HepG2 (cell line): ENCODE measurements around the gene PRRT1B. TPM values are rescaled to one million over a fixed set of nuclear protein-coding genes. Genes with fewer than 3 reads are reported as not detected.

Experiments used
- ADNP ChIP-seq: sonication (generic); formaldehyde crosslinking; IDR thresholded peaks from 2 replicates; pipeline ENCODE4 v1.4.0; 2020; ENCODE audit warnings: missing genetic modification reagents
- NFATC3 ChIP-seq: sonication (generic); formaldehyde crosslinking; IDR thresholded peaks from 2 replicates; pipeline ENCODE4 v1.5.1; 2020; ENCODE audit warnings: mild to moderate bottlenecking, missing genetic modification reagents
- POGZ ChIP-seq: sonication (generic); formaldehyde crosslinking; IDR thresholded peaks from 2 replicates; pipeline ENCODE4 v1.4.0; 2020; ENCODE audit warnings: mild to moderate bottlenecking, missing genetic modification reagents
- RARG ChIP-seq: sonication (generic); formaldehyde crosslinking; IDR thresholded peaks from 2 replicates; pipeline ENCODE4 v1.4.0; 2020; ENCODE audit warnings: low read depth, mild to moderate bottlenecking, missing genetic modification reagents
- SIN3A ChIP-seq: IDR thresholded peaks from 2 replicates; pipeline ENCODE4 v1.6.1; 2011; ENCODE audit warnings: low read depth, mild to moderate bottlenecking, control low read depth, low read length, borderline replicate concordance
- SRSF1 ChIP-seq: fragments of 200-400 bp; formaldehyde crosslinking; optimal IDR thresholded peaks from 2 replicates; pipeline ENCODE3; 2017; ENCODE audit warnings: mild to moderate bottlenecking, low read depth, low read length, moderate library complexity
- WIZ ChIP-seq: sonication (generic); formaldehyde crosslinking; IDR thresholded peaks from 2 replicates; pipeline ENCODE4 v1.5.1; 2020; ENCODE audit warnings: mild to moderate bottlenecking, missing genetic modification reagents
- ZFX ChIP-seq: sonication (generic); formaldehyde crosslinking; IDR thresholded peaks from 2 replicates; pipeline ENCODE4 v1.4.0; 2020; ENCODE audit warnings: mild to moderate bottlenecking, low read depth, missing genetic modification reagents, moderate library complexity
- ZFY ChIP-seq: sonication (generic); formaldehyde crosslinking; IDR thresholded peaks from 2 replicates; pipeline ENCODE4 v1.4.0; 2020; ENCODE audit warnings: missing genetic modification reagents
- ZNF180 ChIP-seq: sonication (generic); formaldehyde crosslinking; IDR thresholded peaks from 2 replicates; pipeline ENCODE4 v1.4.0; 2020; ENCODE audit warnings: low read depth, missing genetic modification reagents, borderline replicate concordance
- ZNF282 ChIP-seq: fragments of 450-650 bp; IDR thresholded peaks from 2 replicates; pipeline ENCODE4 v1.6.1; 2018; ENCODE audit not compliant: partially characterized antibody
- ZNF292 ChIP-seq: sonication (generic); formaldehyde crosslinking; IDR thresholded peaks from 2 replicates; pipeline ENCODE4 v1.8.1; 2022; ENCODE audit warnings: mild to moderate bottlenecking, low read depth, missing genetic modification reagents, borderline replicate concordance
- ZNF33B ChIP-seq: sonication (generic); formaldehyde crosslinking; IDR thresholded peaks from 2 replicates; pipeline ENCODE4 v1.5.1; 2020; ENCODE audit warnings: mild to moderate bottlenecking, missing genetic modification reagents
- ZNF383 ChIP-seq: sonication (generic); formaldehyde crosslinking; IDR thresholded peaks from 2 replicates; pipeline ENCODE4 v1.4.0; 2020; ENCODE audit warnings: missing genetic modification reagents, mild to moderate bottlenecking, borderline replicate concordance
- polyA plus RNA-seq, 8 experiments: library from polyadenylated mRNA; depleted of rRNA in 3 of 8; stranded (reverse) in 7 of 8; unstranded in 1 of 8; fragments of >200 nt; fragmentation: Illumina TruSeq in 4 of 8; extraction: Trizol in 4 of 8; gene quantifications; 2 replicates each; pipeline versions ENCODE4 v1.2.1 to v1.2.3, GENCODE V29; 2011 to 2016; ENCODE audit warnings: low read depth in 4 of 8, missing spikeins in 1 of 8, mixed read lengths in 1 of 8; ENCODE audit not compliant: insufficient read depth in 1 of 8
- total RNA-seq, 5 experiments: library from RNA; depleted of rRNA; stranded (reverse); fragments of >200 nt; fragmentation: Illumina TruSeq; extraction: Trizol; gene quantifications; 2 replicates each; pipeline ENCODE4 v1.2.3, GENCODE V29; 2016; ENCODE audit warnings: low read depth in 1 of 5
- TF ChIP-seq, protein P1 (sequence below): sonication (generic); formaldehyde crosslinking; IDR thresholded peaks from 2 replicates; pipeline ENCODE4 v1.5.0; 2020; ENCODE audit warnings: missing genetic modification reagents
- TF ChIP-seq, protein P2 (sequence below): sonication (generic); formaldehyde crosslinking; IDR thresholded peaks from 2 replicates; pipeline ENCODE4 v1.8.0; 2022; ENCODE audit warnings: missing genetic modification reagents, mild to moderate bottlenecking, moderate library complexity, borderline replicate concordance
- TF ChIP-seq, protein P3 (sequence below): sonication (generic); formaldehyde crosslinking; IDR thresholded peaks from 2 replicates; pipeline ENCODE4 v1.4.0; 2020; ENCODE audit warnings: low read depth, missing genetic modification reagents
- TF ChIP-seq, protein P4 (sequence below): sonication (generic); formaldehyde crosslinking; conservative IDR thresholded peaks from 2 replicates; pipeline ENCODE4 v1.8.0; 2022; ENCODE audit warnings: missing genetic modification reagents
- TF ChIP-seq, protein P5 (sequence below): sonication (generic); formaldehyde crosslinking; IDR thresholded peaks from 2 replicates; pipeline ENCODE4 v1.5.0; 2020; ENCODE audit warnings: mild to moderate bottlenecking, low read depth, missing genetic modification reagents, borderline replicate concordance
- TF ChIP-seq, protein P6 (sequence below): sonication (generic); formaldehyde crosslinking; IDR thresholded peaks from 2 replicates; pipeline ENCODE4 v1.4.0; 2020; ENCODE audit warnings: missing genetic modification reagents

PRRT1B gene
- total and polyA plus RNA-seq, 2 of the 13 experiments (the other 11 are each of a cell fraction or from before 2014, with no cell fraction given), result not detected

DNA sequence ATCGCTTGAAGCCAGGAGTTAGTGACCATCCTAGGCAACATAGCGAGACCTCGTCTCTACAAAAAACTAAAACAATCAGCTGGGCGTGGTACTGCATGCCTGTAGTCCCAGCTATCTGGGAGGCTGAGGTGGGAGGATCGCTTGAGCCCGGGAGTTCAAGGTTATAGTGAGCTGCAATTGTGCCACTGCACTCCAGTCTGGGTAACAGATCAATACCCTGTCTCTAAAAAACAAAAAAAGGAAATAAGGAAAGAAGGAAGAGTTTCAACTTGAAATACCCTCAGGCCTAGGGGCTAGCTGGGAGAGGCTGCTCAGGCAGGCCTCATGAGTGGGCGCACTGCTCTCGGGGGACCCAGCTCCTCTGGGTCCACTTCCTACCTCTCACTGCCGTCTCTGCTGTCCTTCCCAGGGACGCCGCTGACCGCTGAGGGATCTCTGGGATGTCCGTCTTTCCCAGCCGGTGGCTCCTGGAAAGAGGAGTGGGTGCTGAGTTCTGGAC lies 56.4 kb downstream of the PRRT1B start (continued):
- TF ChIP-seq, protein P1, sequence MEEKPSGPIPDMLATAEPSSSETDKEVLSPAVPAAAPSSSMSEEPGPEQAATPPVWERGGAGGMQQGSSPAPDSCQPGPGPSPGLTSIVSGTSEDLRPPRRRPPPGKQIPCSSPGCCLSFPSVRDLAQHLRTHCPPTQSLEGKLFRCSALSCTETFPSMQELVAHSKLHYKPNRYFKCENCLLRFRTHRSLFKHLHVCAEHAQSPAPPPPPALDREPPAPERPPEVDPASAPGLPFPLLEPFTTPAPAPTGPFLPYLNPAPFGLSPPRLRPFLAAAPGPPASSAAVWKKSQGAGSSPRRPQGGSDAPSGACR (CRISPR knock-in tag), result peak; percentile 53; the same call in 1 of the 2 replicates
- TF ChIP-seq, protein P2, sequence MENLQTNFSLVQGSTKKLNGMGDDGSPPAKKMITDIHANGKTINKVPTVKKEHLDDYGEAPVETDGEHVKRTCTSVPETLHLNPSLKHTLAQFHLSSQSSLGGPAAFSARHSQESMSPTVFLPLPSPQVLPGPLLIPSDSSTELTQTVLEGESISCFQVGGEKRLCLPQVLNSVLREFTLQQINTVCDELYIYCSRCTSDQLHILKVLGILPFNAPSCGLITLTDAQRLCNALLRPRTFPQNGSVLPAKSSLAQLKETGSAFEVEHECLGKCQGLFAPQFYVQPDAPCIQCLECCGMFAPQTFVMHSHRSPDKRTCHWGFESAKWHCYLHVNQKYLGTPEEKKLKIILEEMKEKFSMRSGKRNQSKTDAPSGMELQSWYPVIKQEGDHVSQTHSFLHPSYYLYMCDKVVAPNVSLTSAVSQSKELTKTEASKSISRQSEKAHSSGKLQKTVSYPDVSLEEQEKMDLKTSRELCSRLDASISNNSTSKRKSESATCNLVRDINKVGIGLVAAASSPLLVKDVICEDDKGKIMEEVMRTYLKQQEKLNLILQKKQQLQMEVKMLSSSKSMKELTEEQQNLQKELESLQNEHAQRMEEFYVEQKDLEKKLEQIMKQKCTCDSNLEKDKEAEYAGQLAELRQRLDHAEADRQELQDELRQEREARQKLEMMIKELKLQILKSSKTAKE, result peak; percentile 67; the same call in 1 of the 2 replicates
- TF ChIP-seq ZNF282 (no peak), ZFY (peak; percentile 54; the same call in 1 of the 2 replicates), ZNF292 (CRISPR knock-in tag) (peak; percentile 78), SIN3A (no peak), NFATC3 (CRISPR knock-in tag) (no peak), ZNF33B (CRISPR knock-in tag) (no peak), WIZ (CRISPR knock-in tag) (no peak), RARG (no peak), ADNP (CRISPR knock-in tag) (0 out of 2 replicates have a peak, but pooled peaks have one; percentile 15), SRSF1 (no peak), ZNF180 (CRISPR knock-in tag) (0 out of 2 replicates have a peak, but pooled peaks have one; percentile 52), ZNF383 (no peak), POGZ (peak; percentile 82), ZFX (CRISPR knock-in tag) (peak; percentile 63)
- TF ChIP-seq, protein P3, sequence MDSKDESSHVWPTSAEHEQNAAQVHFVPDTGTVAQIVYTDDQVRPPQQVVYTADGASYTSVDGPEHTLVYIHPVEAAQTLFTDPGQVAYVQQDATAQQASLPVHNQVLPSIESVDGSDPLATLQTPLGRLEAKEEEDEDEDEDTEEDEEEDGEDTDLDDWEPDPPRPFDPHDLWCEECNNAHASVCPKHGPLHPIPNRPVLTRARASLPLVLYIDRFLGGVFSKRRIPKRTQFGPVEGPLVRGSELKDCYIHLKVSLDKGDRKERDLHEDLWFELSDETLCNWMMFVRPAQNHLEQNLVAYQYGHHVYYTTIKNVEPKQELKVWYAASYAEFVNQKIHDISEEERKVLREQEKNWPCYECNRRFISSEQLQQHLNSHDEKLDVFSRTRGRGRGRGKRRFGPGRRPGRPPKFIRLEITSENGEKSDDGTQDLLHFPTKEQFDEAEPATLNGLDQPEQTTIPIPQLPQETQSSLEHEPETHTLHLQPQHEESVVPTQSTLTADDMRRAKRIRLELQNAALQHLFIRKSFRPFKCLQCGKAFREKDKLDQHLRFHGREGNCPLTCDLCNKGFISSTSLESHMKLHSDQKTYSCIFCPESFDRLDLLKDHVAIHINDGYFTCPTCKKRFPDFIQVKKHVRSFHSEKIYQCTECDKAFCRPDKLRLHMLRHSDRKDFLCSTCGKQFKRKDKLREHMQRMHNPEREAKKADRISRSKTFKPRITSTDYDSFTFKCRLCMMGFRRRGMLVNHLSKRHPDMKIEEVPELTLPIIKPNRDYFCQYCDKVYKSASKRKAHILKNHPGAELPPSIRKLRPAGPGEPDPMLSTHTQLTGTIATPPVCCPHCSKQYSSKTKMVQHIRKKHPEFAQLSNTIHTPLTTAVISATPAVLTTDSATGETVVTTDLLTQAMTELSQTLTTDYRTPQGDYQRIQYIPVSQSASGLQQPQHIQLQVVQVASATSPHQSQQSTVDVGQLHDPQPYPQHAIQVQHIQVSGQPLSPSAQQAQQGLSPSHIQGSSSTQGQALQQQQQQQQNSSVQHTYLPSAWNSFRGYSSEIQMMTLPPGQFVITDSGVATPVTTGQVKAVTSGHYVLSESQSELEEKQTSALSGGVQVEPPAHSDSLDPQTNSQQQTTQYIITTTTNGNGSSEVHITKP (CRISPR knock-in tag), result no peak
- TF ChIP-seq, protein P4, sequence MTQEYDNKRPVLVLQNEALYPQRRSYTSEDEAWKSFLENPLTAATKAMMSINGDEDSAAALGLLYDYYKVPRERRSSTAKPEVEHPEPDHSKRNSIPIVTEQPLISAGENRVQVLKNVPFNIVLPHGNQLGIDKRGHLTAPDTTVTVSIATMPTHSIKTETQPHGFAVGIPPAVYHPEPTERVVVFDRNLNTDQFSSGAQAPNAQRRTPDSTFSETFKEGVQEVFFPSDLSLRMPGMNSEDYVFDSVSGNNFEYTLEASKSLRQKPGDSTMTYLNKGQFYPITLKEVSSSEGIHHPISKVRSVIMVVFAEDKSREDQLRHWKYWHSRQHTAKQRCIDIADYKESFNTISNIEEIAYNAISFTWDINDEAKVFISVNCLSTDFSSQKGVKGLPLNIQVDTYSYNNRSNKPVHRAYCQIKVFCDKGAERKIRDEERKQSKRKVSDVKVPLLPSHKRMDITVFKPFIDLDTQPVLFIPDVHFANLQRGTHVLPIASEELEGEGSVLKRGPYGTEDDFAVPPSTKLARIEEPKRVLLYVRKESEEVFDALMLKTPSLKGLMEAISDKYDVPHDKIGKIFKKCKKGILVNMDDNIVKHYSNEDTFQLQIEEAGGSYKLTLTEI, result no peak
- TF ChIP-seq, protein P5, sequence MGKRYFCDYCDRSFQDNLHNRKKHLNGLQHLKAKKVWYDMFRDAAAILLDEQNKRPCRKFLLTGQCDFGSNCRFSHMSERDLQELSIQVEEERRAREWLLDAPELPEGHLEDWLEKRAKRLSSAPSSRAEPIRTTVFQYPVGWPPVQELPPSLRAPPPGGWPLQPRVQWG, result no peak
- TF ChIP-seq, protein P6, sequence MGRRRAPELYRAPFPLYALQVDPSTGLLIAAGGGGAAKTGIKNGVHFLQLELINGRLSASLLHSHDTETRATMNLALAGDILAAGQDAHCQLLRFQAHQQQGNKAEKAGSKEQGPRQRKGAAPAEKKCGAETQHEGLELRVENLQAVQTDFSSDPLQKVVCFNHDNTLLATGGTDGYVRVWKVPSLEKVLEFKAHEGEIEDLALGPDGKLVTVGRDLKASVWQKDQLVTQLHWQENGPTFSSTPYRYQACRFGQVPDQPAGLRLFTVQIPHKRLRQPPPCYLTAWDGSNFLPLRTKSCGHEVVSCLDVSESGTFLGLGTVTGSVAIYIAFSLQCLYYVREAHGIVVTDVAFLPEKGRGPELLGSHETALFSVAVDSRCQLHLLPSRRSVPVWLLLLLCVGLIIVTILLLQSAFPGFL, result no peak
